Pancreas (tissue), 10 donors: Measurements from ENCODE around the gene LRRC4. TPM values are rescaled to one million over a fixed set of nuclear protein-coding genes. Genes with fewer than 3 reads are reported as not detected.

Source experiments
- ATAC-seq, 4 donors: fragments of 200-7000 bp; cut with Tn5 transposase; one replicate each; pipeline versions ENCODE4 v1.8.0 to v1.9.1; 2020; ENCODE audit warnings: mild to moderate bottlenecking in 4 of 4, moderate library complexity in 4 of 4
- DNase-seq, 6 donors: peaks; one replicate each; pipeline ENCODE4 v3.0.0-alpha.2; 2020
- FAIRE-seq: peaks from 2 replicates; lab custom pipeline; 2012; peaks lifted over from hg19 to GRCh38; lab: Jason Lieb, UNC
- H3K27ac ChIP-seq, 4 donors: fragments of 200-600 bp; sonication (generic); 1 replicate in 3 of 4; 2 replicates in 1 of 4; pipeline versions ENCODE4 v1.5.0 to v1.8.0; 2020
- H3K27me3 ChIP-seq, 4 donors: fragments of 200-600 bp; one replicate each; pipeline ENCODE4 v1.8.0; 2021
- H3K36me3 ChIP-seq, 3 donors: fragments of 200-600 bp; sonication (generic) in 1 of 3; one replicate each; pipeline versions ENCODE4 v1.5.0 to v1.8.0; 2020 to 2021
- H3K4me1 ChIP-seq, 3 donors: fragments of 200-600 bp; one replicate each; pipeline ENCODE4 v1.8.0; 2021
- H3K4me3 ChIP-seq, 4 donors: fragments of 200-600 bp; sonication (generic) in 2 of 4; one replicate each; pipeline versions ENCODE4 v1.5.0 to v1.8.0; 2020 to 2021
- H3K9me3 ChIP-seq, 4 donors: fragments of 200-600 bp; one replicate each; pipeline ENCODE4 v1.8.0; 2021
- CTCF ChIP-seq, 4 donors: fragments of 200-600 bp; sonication (generic) in 3 of 4; IDR thresholded peaks; one replicate each; pipeline versions ENCODE4 v1.5.0 to v1.8.0; 2021; ENCODE audit warnings: antibody characterized with exemption in 4 of 4
- WGBS, 2 donors: extraction: QIAGEN DNeasy Blood & Tissue Kit; methylation state at CpG; one replicate each; pipeline ENCODE4 v1.1.7; 2013; 5-methylcytosine and 5-hydroxymethylcytosine counted together
- intact Hi-C, 3 donors: fragments of 100-400 bp; cut with DNase I; formaldehyde crosslinking; loops; one replicate each; pipeline versions ENCODE4 v1.11.1 to v1.14.2; 2022
- polyA plus RNA-seq, 2 donors: library from polyadenylated mRNA; stranded (reverse); fragments of 200-250 nt; gene quantifications; one replicate each; pipeline ENCODE4 v1.2.3, GENCODE V29; 2013
- total RNA-seq, 6 donors: library from RNA; stranded (reverse); fragmentation: NEBNext Ultra II Directional in 4 of 6; extraction: Animal tissue kit (Norgen Biotek cat#: 25700) in 4 of 6; gene quantifications; one replicate each; pipeline versions ENCODE4 v1.2.1 to v1.2.4, GENCODE V29; 2021 to 2023
- donor health status: healthy with polysubstance abuse.
- donor health status: DM: no; HTN: no; CAD: no; lungs with moderate emphysema.
- donor health status: DM: no; HTN: no; CAD: no.
- donor health status: control.
- donor health status: control.
- donor health status: Bipolar disorder and iron deficiency.
- donor health status: DM: yes; HTN: yes; CAD: no.
- donor health status: DM: no; HTN: no; CAD: no.
- donor health status: DM: no; HTN: no; CAD: no.
- donor health status: DM: yes; HTN: yes; CAD: no.

Gene LRRC4
- total RNA-seq (1 to 10 TPM in 2 of 6 donors, under 1 TPM in 4; 0.42 to 1.6 (median 0.84) TPM), polyA plus RNA-seq (1 to 10 TPM in 1 of 2 donors, under 1 TPM in 1; 0.76 to 2.4 TPM)

DNA sequence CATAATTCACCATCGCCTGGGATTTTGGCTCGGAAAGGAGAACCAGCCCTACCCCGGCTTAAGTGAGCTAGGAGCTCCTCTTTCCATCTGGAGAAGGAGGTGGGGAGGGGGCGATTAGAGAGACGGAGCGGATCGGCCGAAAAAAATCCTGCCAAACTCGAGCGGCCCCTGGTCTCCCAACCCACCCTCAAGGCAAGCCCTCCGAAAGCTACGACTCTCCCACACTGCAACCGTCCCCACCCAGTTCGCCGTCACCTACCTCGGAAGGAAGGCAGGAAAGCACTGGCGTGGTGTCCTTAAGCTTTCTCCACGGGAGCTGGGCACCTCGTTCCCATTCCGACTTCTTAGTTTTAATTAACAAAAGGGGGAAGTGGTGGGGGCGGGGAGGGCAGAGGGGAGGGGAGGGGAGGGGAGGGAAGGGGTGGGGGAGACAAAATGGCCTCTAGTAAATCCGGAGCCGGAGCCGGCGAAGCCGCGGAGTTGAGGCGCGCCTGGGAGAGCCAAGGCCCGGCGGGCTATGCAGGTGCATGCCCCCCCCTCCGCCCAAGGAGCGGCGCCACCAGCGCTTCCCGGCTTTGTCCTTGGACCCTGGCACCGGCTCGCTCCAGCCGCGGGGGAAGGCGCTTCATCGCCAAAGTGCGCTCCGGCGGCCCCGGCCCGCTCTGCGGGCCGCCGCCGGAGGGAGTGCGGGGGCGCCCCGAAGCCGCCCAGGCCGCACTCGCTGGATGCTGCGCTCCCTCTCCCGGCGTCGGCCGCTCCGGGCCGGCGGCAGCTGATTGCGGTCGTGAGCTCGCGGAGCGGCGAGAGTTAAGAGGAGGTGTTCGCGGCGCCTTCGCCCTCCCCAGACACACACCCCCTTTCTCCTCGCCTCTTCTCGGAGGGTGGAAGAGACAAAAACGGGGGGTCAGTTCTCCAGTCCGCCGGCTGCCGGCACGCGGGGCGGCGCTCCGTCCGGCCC lies at the start of gene LRRC4:
LRRC4 (minus strand) TSS at position 784 of the 958 bp plus-strand sequence. CDS start 797 bp downstream, outside the sequence.
- WGBS, 2 donors = 50 to 67% methylated on average over 78 to 87 of the region's 87 CpGs
- intact Hi-C loops = no loop called here
- DNase-seq (peak in 2 of 6 donors; percentile 67 to 70), FAIRE-seq (no peak), ATAC-seq (peak in 3 of 4 donors; percentile 23 to 43 (median 38))
- H3K36me3 ChIP-seq = no peaks in the 10 kb centered on the region
- no peak within 1 kb of the TSS for H3K27ac ChIP-seq
- H3K27me3 ChIP-seq = no peaks in the 10 kb centered on the region
- H3K4me1 ChIP-seq = peaks cover 0 to 4% (median 2%) of the 10 kb centered on the region in 3 donors
- H3K9me3 ChIP-seq = no peaks in the 10 kb centered on the region
- no peak for TF ChIP-seq CTCF (IDR thresholded peaks at IDR 0.05)
- H3K4me3 ChIP-seq = peak within 1 kb of the TSS in 2 of 4 donors; percentile 25 to 45

GRCh38 chr7:128080169-128080568 lies 48.9 kb upstream of the LRRC4 start:
- ATAC-seq (no peak), DNase-seq (no peak), FAIRE-seq (no peak)
- intact Hi-C loops = no loop called here
- H3K36me3 ChIP-seq = peaks cover 0 to 20% (median 8%) of the 10 kb centered on the region in 3 donors
- no peaks in the 10 kb centered on the region for H3K4me1 ChIP-seq
- no peaks in the 10 kb centered on the region for H3K27me3 ChIP-seq
- no peak overlapping the region for H3K27ac ChIP-seq
- H3K4me3 ChIP-seq = no peak overlapping the region
- TF ChIP-seq CTCF (IDR thresholded peaks at IDR 0.05) = no peak
- H3K9me3 ChIP-seq = no peaks in the 10 kb centered on the region
- 93 to 94% methylated on average over 7 of the region's 7 CpGs for WGBS, 2 donors

DNA sequence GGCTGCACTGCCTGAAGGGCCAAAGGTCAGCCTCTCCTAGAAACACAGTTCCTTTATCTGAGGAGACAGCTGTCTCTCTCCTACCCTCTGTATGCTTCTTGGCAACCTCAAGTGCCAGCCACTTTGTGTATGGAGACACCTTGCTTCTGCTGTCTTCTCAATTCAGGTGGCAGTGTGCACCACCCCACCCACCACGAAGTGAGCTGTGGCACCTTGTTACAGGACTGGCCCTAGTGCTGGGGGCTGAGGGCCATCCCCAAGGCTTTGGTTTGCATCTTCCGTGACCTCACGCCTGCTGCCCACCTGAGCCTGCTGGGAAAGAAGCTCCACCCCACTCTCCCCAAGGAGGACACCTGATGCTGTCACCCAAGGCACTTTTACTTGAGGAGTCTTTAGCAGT lies 47.1 kb upstream of the LRRC4 start:
- intact Hi-C loops = no loop called here
- WGBS, 2 donors = 92 to 94% methylated on average over 3 of the region's 3 CpGs
- Histone ChIP-seq H3K36me3 (peaks cover 0 to 28% (median 8%) of the 10 kb centered on the region in 3 donors), H3K4me3 (no peak overlapping the region), H3K4me1 (no peaks in the 10 kb centered on the region), H3K27ac (no peak overlapping the region), H3K27me3 (no peaks in the 10 kb centered on the region), H3K9me3 (no peaks in the 10 kb centered on the region)
- FAIRE-seq (no peak), ATAC-seq (no peak), DNase-seq (no peak)
- TF ChIP-seq CTCF (IDR thresholded peaks at IDR 0.05) = no peak

DNA sequence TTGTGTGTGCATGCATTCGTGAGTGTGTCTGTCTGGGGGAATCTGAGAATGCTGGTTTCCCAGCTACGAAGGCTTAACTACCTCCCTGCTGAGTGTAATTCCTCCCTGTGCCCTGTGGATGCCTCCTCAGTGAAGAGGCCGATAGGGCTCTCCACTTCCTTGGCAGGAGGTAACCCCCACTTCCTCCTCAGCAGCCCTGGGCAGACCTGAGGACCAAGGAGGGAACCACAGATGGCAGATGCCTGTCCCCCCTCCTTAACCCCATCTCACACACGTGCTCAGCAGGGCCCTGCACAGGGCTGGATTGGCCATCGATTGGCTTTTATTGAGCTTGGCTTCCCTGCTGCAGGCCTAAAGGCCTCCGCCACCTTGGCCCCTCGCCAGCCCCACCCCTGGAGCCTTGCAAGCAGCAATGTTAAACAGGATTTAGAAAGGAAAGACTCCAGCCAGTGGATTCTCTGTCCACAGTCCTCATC lies 45.6 kb upstream of the LRRC4 start:
- H3K4me3 ChIP-seq = no peak overlapping the region
- H3K27me3 ChIP-seq = no peaks in the 10 kb centered on the region
- 41 to 46% methylated on average over 7 of the region's 7 CpGs for WGBS, 2 donors
- FAIRE-seq (no peak), DNase-seq (peak; percentile 48 to 91 (median 80)), ATAC-seq (peak; percentile 62 to 77 (median 70))
- intact Hi-C loops = no loop called here
- H3K27ac ChIP-seq = no peak overlapping the region
- H3K9me3 ChIP-seq = no peaks in the 10 kb centered on the region
- H3K36me3 ChIP-seq = peaks cover 0 to 28% (median 7%) of the 10 kb centered on the region in 3 donors
- H3K4me1 ChIP-seq = no peaks in the 10 kb centered on the region
- no peak for TF ChIP-seq CTCF (IDR thresholded peaks at IDR 0.05)
